Epithelial cell of proximal tubule (primary cell): Measurements from ENCODE around the gene DAPK2. TPM values are rescaled to one million over a fixed set of nuclear protein-coding genes. Genes with fewer than 3 reads are reported as not detected.
A peak's percentile ranks its signal among the peaks of the same experiment; 100 is the strongest.
"Not testable (repeated sequence)": the region's sequence is repeated elsewhere in the genome, so short reads cannot be mapped to it uniquely, and the experiment has no call there.

Experiments
- DNase-seq: peaks from one replicate; pipeline ENCODE4 v3.0.0-alpha.2; 2011; ENCODE audit warnings: low read depth
- H3K4me3 ChIP-seq: 2 replicates; pipeline ENCODE4 v1.5.1; 2011; ENCODE audit warnings: low read depth, mild to moderate bottlenecking, low read length
- total RNA-seq: library from RNA; depleted of rRNA; stranded (reverse); fragments of >200 nt; gene quantifications from 2 replicates; pipeline ENCODE4 v1.2.3, GENCODE V29; 2015
- TF ChIP-seq, protein P1 (sequence below): conservative IDR thresholded peaks from 2 replicates; pipeline ENCODE4 v1.5.1; 2012; ENCODE audit warnings: low read depth, mild to moderate bottlenecking, low read length

The DAPK2 gene
- total RNA-seq, 1 donor from 2014 or later = 7.3 TPM

DNA sequence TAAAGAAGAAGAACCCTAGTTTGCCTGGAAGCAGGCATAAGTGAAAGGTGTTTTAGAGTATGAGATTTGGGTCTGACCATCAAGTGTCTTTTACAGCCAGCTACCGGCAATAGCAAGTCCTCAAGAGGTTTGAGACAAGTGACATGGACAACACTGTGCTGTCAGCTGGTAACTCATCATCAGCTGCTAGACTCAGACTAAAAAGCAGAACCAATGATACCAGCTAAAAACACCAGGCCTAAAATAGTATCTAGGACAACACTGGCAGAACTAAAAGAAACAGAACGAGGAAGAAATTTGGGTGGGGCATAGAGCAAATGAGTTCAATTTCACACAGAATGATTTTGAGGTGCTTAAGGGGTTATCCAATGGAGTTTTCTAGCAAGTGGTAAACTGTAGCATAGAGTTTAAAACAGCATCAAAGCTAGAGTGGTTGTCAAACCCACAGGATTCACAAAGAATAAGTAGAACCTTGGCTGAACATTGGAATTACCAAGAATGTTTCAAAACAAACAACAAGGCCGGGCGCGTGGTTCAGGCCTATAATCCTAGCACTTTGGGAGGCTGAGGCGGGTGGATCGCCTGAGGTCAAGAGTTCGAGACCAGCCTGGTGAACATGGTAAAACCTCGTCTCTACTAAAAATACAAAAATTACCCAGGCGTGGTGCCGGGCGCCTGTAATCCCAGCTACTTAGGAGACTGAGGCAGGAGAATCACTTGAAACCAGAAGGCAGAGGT lies 43.4 kb upstream of the DAPK2 start:
- H3K4me3 ChIP-seq = no peak overlapping the region
- TF ChIP-seq, protein P1, sequence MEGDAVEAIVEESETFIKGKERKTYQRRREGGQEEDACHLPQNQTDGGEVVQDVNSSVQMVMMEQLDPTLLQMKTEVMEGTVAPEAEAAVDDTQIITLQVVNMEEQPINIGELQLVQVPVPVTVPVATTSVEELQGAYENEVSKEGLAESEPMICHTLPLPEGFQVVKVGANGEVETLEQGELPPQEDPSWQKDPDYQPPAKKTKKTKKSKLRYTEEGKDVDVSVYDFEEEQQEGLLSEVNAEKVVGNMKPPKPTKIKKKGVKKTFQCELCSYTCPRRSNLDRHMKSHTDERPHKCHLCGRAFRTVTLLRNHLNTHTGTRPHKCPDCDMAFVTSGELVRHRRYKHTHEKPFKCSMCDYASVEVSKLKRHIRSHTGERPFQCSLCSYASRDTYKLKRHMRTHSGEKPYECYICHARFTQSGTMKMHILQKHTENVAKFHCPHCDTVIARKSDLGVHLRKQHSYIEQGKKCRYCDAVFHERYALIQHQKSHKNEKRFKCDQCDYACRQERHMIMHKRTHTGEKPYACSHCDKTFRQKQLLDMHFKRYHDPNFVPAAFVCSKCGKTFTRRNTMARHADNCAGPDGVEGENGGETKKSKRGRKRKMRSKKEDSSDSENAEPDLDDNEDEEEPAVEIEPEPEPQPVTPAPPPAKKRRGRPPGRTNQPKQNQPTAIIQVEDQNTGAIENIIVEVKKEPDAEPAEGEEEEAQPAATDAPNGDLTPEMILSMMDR = no peak
- no peak for DNase-seq

DNA sequence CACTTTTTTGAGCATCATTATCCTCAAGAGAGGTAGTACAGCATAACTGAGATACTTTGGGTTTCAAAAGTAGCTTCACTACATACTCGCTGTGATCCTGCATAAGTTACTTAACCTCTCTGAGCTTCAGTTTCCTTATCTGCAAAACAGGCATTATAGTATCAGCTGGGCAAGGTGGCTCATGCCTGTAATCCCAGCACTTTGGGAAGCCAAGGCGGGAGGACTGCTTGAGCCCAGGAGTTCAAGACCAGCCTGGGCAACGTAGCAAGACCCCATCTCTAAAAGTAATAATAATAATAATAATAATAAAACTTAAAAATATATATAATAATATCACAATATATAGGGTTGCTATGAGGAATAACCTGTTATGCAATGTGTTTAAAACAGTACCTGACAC lies 36.5 kb upstream of the DAPK2 start:
- no peak overlapping the region for H3K4me3 ChIP-seq
- TF ChIP-seq, protein P1 = no peak
- DNase-seq = no peak

DNA sequence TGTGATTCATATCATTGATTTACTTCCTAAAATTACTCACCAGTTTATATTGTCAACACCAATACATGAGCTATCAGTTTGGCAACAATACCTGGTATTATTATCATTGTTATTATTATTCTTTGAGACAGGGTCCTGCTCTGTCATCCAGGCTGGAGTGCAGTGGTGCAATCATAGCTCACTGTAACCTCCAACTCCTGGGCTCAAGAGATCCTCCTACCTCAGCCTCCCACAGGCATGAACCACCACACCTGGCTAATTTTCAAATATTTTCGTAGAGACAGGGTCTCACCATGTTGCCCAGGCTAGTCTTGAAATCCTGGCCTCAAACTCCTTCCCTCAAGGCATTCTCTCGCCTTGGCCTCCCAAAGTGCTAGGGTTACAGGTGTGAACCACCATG lies 27.2 kb upstream of the DAPK2 start:
- not testable (repeated sequence) for H3K4me3 ChIP-seq

DNA sequence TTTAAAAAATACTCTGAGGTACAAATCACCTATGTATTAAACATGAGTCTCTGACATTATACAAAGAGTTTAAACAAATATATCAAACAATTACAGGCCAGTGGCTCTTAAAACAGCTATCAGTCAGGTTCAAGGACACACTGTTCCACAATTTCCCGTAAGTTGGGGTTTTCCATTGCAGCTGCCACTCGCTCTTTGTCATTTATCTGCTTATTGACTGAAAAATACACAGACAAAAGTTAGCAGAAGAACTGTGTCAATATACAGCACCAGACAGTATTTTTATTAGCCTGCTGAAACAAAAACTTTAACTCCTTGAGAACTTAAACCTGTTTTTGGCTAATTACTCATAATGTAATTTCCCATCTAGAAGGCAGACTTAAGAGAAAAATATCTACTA lies 26.5 kb upstream of the DAPK2 start:
- DNase-seq = no peak
- no peak overlapping the region for H3K4me3 ChIP-seq
- TF ChIP-seq, protein P1 = no peak

More for the DNA sequence above, 27.2 kb upstream of the DAPK2 start:
- DNase-seq = not testable (repeated sequence)

DNA sequence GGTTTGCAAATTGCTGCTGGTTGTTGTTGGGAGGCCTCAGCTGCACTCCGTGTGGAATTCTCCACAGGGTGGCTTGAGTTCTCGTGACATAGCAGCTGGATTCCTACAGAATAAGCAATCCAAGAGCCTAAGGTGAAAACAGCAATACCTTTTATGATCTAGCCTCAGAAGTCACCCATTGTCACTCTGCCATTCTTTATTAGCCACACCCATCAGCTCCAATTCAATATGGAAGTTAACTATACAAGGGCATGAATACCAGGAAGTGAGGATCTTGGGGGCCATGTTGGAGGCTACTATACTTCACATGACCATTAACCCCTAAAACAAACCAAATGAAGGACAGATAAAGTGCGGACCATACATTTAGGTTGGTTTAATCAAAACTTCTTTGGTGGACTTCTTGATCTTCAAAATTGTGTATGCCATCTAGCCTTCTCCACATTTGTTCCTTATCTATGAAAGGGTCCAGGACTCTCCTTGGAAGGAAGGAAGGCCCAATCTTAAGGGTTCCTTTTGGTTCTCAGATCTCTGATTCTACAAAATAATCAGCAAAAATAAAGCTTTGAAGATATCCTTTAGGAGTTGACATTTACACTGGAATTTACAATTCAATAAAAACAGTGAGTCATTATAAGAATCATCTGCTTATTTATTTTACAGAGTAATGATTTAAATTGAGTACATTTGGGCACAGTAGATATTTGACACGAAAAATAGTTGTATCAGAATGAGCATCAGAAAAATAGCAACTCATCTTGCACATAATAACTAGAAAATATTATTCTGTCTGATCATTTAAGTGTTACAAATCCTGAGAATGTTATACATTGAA lies 25.9 kb upstream of the DAPK2 start:
- DNase-seq = no peak
- TF ChIP-seq, protein P1 = no peak
- H3K4me3 ChIP-seq = no peak overlapping the region

DNA sequence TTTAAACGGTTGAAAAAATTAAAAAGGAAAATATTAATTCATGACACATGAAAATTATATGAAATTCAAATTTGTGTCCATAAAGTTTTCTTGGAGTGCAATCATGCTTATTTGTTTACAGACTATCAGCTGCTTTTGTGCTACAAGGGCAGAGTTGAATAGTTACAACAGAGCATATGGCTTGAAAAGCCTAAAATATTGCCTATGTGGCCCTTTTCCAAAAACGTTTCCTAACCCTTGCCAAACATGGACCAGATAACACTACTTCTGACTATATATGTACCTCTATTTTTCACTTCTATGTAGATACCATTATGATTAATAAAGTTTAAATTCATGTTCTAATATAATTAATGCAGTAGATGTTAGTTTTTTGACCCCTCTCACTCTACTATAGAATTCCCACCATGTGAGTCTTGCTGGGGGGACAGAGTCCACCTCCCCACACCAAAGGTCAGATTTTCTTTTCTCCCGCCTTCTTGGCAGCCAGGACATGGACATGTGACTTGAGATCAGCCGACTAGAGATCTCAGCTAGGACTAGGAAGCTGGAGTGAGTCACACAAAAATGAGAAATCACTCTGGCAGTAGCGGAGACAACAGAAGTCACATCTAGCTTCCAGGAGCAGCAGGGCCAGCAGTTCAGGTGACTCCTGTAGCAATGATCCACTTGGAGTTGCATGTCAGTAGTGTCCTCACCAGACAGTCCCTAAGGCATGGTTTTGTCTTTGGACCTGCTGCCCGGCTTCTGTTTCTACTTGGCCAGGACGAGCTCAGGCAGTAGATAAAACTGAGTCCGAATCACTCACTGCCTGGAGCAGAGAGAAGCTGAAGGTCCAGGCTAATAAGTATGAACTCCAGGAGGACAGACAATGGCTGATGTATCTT lies 24.9 kb upstream of the DAPK2 start:
- DNase-seq = peak; percentile 89

More for the DNA sequence above, 24.9 kb upstream of the DAPK2 start:
- no peak overlapping the region for H3K4me3 ChIP-seq
- TF ChIP-seq, protein P1 = no peak
